CD4-positive, CD25-positive, alpha-beta regulatory T cell (primary cell): ENCODE data around the gene SUCLG2. TPM values are rescaled to one million over a fixed set of nuclear protein-coding genes. Genes with fewer than 3 reads are reported as not detected.

ENCODE experiments used
- ATAC-seq, 2 donors: fragments of 150-1000 bp; cut with Tn5 transposase; one replicate each; pipeline ENCODE4 v1.10.0; 2021; ENCODE audit warnings: low read depth in 2 of 2, moderate number of reproducible peaks in 2 of 2, moderate library complexity in 1 of 2
- DNase-seq, 3 donors: peaks; one replicate each; pipeline versions ENCODE4 v3.0.0 to v3.0.0-alpha.2; 2012 to 2022; ENCODE audit warnings: mixed read lengths in 1 of 3
- H3K27ac ChIP-seq: one replicate; pipeline ENCODE4 v1.7.0; 2013; ENCODE audit warnings: mild to moderate bottlenecking, low read length; ENCODE audit not compliant: insufficient read depth, poor library complexity, severe bottlenecking
- H3K27me3 ChIP-seq: one replicate; pipeline ENCODE4 v1.7.0; 2013; ENCODE audit warnings: low read length; ENCODE audit not compliant: control insufficient read depth, insufficient read depth
- H3K36me3 ChIP-seq: one replicate; pipeline ENCODE4 v1.7.0; 2013; ENCODE audit warnings: mild to moderate bottlenecking, low read length, moderate library complexity; ENCODE audit not compliant: control insufficient read depth, insufficient read depth
- H3K4me1 ChIP-seq: 2 replicates; pipeline ENCODE4 v1.7.0; 2013; ENCODE audit warnings: mild to moderate bottlenecking, low read length; ENCODE audit not compliant: insufficient read depth, control insufficient read depth, poor library complexity, severe bottlenecking
- H3K4me3 ChIP-seq: one replicate; pipeline ENCODE4 v1.7.0; 2013; ENCODE audit warnings: low read depth, mild to moderate bottlenecking, low read length, moderate library complexity
- H3K9me3 ChIP-seq, 2 experiments: 1 replicate in 1 of 2; 2 replicates in 1 of 2; pipeline ENCODE4 v1.7.0; 2013; ENCODE audit warnings: low read length in 2 of 2, mild to moderate bottlenecking in 1 of 2, moderate library complexity in 1 of 2; ENCODE audit not compliant: control insufficient read depth in 2 of 2
- H3K27ac Mint-ChIP-seq, 3 donors: one replicate each; pipeline ENCODE4 v1.8.0; 2020 to 2022; ENCODE audit warnings: mild to moderate bottlenecking in 3 of 3, mixed read lengths in 3 of 3, moderate library complexity in 2 of 3
- H3K27me3 Mint-ChIP-seq: one replicate; pipeline ENCODE4 v1.8.0; 2022; ENCODE audit warnings: mild to moderate bottlenecking, mixed read lengths
- H3K36me3 Mint-ChIP-seq: one replicate; pipeline ENCODE4 v1.8.0; 2020; ENCODE audit warnings: mixed read lengths
- H3K4me1 Mint-ChIP-seq, 4 donors: one replicate each; pipeline ENCODE4 v1.8.0; 2020 to 2022; ENCODE audit warnings: mixed read lengths in 4 of 4, mild to moderate bottlenecking in 1 of 4
- H3K4me3 Mint-ChIP-seq, 4 donors: one replicate each; pipeline ENCODE4 v1.8.0; 2020 to 2022; ENCODE audit warnings: mild to moderate bottlenecking in 4 of 4, mixed read lengths in 4 of 4, moderate library complexity in 3 of 4
- H3K9me3 Mint-ChIP-seq, 7 donors: one replicate each; pipeline ENCODE4 v1.8.0; 2020 to 2022; ENCODE audit warnings: mixed read lengths in 7 of 7, mild to moderate bottlenecking in 3 of 7, moderate library complexity in 2 of 7
- polyA plus RNA-seq, 4 donors: library from polyadenylated mRNA; unstranded; fragments of 300-500 nt; fragmentation: Illumina TruSeq; gene quantifications; one replicate each; pipeline ENCODE4 v1.2.3, GENCODE V29; 2021
- total RNA-seq: library from RNA; stranded (reverse); gene quantifications from one replicate; pipeline ENCODE4 v1.2.3, GENCODE V29; 2022

The SUCLG2 gene
- total and polyA plus RNA-seq, 5 donors from 2014 or later, result 53.6 to 75.0 (median 67.6) TPM

DNA sequence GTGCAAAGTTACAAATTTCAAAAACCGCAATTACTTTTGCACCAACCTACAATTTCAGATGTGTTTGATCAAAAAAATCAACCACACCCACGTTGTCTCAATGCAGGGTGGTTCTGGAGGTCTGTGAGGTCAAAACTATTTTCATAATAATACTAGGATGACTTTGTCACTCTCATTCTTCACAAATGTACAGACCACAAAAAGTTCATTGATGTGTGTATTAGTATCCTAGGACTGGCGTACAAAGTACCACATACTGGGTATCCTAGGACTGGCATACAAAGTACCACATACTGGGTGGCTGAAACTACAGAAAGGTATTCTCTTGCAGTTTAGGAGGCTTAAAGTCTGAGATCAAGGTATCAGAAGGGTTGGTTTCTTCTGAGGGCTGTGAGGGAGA lies 13.0 kb downstream of the SUCLG2 start:
- H3K27me3 ChIP-seq, result no peaks in the 10 kb centered on the region
- no peak overlapping the region for H3K4me3 ChIP-seq
- Mint-ChIP-seq H3K4me1 (peaks cover 34 to 89% (median 72%) of the 10 kb centered on the region in 4 donors), H3K36me3 (peaks cover 48% of the 10 kb centered on the region), H3K27me3 (no peaks in the 10 kb centered on the region), H3K9me3 (no peaks in the 10 kb centered on the region), H3K4me3 (peak overlapping the region in 2 of 4 donors; percentile 0 to 19), H3K27ac (peak overlapping the region in 1 of 3 donors; percentile 19)
- no peaks in the 10 kb centered on the region for H3K9me3 ChIP-seq
- peaks cover 16% of the 10 kb centered on the region for H3K36me3 ChIP-seq
- ATAC-seq, result no peak
- peaks cover 32% of the 10 kb centered on the region for H3K4me1 ChIP-seq
- no peak for DNase-seq
- no peak overlapping the region for H3K27ac ChIP-seq

DNA sequence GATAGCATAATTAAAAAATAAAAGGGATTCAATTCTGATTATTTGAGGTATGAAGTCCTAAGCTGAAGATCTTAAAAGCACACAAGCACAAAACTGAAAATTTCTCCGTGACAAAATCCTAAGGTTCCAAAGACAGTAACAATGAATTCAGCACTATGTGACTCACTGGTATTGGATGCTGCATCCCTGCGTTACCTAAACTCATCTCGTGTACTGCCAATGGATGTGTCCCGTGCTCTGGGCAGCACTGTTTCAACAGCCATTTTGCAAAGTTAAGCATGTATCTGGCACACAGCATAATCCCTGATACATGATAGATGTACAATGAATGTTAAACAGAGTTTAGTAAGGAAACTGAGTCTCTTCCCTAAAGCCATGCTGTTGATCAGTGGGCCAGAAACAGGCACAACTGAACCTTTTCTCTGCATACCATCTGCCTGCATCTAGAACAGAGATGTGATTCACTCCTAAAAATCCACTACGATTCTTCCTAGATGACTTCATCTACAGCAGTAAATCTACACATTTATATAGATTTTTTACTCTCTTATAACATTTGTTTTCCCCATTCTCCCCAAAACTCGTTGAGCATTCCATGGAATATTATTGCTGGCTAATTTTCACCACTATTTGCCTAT lies 14.3 kb downstream of the SUCLG2 start:
- Mint-ChIP-seq H3K4me1 (peaks cover 35 to 95% (median 75%) of the 10 kb centered on the region in 4 donors), H3K36me3 (peaks cover 50% of the 10 kb centered on the region), H3K4me3 (no peak overlapping the region), H3K9me3 (no peaks in the 10 kb centered on the region), H3K27me3 (no peaks in the 10 kb centered on the region), H3K27ac (no peak overlapping the region)
- Histone ChIP-seq H3K27me3 (no peaks in the 10 kb centered on the region), H3K36me3 (peaks cover 16% of the 10 kb centered on the region), H3K4me3 (no peak overlapping the region), H3K9me3 (no peaks in the 10 kb centered on the region), H3K27ac (no peak overlapping the region), H3K4me1 (peaks cover 40% of the 10 kb centered on the region)
- DNase-seq (no peak), ATAC-seq (no peak)

DNA sequence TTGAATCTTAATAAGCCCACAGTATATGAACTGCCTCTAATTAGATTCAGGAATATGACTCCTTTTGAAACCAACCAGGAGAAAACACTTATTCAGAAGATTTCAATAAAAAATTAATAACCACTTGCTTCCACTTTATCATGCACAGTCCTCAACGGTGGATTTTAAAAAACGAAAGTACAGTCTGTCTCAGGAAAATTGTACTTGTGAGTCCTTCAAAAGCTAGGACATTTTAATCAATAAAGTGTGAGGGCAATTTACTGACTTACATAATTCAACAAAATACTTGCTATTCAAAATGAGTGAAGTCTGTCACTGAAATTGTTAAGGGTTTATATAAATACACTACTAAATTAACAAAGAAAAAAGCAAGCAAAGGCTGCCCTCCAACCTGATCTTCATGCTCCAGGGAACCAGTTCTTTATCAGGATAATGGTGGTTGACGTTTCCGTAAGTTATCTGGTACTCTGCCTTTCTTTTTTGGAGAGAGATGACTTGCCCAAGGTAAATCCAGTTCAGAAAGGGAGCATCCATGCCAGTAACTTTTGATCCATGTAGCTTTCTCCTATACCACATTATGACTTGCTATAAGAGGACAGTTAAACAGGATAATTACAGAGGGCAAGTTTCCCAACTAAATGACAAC lies 17.0 kb downstream of the SUCLG2 start:
- no peaks in the 10 kb centered on the region for H3K27me3 Mint-ChIP-seq
- peak overlapping the region; percentile 34 to 75 (median 57) for H3K27ac Mint-ChIP-seq
- no peaks in the 10 kb centered on the region for H3K9me3 Mint-ChIP-seq
- Histone ChIP-seq H3K36me3 (peaks cover 13% of the 10 kb centered on the region), H3K27me3 (no peaks in the 10 kb centered on the region), H3K27ac (no peak overlapping the region), H3K9me3 (no peaks in the 10 kb centered on the region), H3K4me3 (no peak overlapping the region), H3K4me1 (peaks cover 34% of the 10 kb centered on the region)
- H3K4me1 Mint-ChIP-seq, result peaks cover 34 to 87% (median 71%) of the 10 kb centered on the region in 4 donors
- no peak for ATAC-seq
- peaks cover 46% of the 10 kb centered on the region for H3K36me3 Mint-ChIP-seq
- no peak overlapping the region for H3K4me3 Mint-ChIP-seq
- no peak for DNase-seq

DNA sequence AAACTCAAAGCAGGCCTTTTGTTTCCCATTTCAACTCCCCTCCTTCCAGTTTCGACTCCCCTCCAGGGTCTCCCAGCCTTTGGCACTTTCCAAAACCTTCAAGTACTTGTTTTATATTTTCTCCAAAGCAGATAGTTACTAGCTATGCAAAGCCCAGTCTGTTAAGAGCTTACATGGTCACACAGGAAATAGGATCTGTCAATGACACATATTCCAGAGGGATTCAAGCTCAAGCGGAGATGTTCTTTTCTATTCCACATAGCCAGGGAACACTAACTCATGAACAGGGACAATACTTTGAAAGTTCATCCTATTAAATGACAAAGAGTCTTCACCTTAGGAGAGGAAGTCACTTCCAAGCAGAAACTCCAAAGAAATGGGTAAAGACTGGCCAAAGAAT lies 18.6 kb downstream of the SUCLG2 start:
- Mint-ChIP-seq H3K9me3 (no peaks in the 10 kb centered on the region), H3K36me3 (peaks cover 45% of the 10 kb centered on the region), H3K27ac (peak overlapping the region; percentile 27 to 74 (median 44)), H3K4me3 (peak overlapping the region in 1 of 4 donors; percentile 26), H3K4me1 (peaks cover 32 to 86% (median 72%) of the 10 kb centered on the region in 4 donors), H3K27me3 (no peaks in the 10 kb centered on the region)
- Histone ChIP-seq H3K9me3 (no peaks in the 10 kb centered on the region), H3K4me3 (no peak overlapping the region), H3K4me1 (peaks cover 29% of the 10 kb centered on the region), H3K27me3 (no peaks in the 10 kb centered on the region), H3K27ac (no peak overlapping the region), H3K36me3 (peaks cover 16% of the 10 kb centered on the region)
- DNase-seq (no peak), ATAC-seq (no peak)

DNA sequence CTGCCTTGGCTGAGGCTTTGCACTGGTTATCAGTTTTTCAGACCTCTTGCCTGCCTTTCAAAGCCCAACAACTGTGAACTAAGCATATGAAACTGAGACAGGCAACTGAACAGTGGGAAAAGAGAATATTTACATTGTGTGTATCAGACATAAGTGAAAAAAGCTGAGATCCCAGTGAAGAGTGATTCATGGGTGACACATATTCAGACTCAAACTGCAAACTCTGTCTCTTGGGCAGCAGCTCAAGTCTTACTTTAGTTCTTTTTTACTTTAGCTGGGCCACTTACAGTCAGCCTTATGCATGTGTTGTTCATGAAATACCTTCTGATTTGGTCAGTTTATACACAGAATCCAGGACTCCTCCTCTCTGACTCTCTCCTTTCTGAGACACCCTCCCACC lies 19.2 kb downstream of the SUCLG2 start:
- Mint-ChIP-seq H3K9me3 (no peaks in the 10 kb centered on the region), H3K4me3 (no peak overlapping the region), H3K36me3 (peaks cover 45% of the 10 kb centered on the region), H3K27me3 (no peaks in the 10 kb centered on the region), H3K27ac (peak overlapping the region; percentile 27 to 53 (median 44)), H3K4me1 (peaks cover 31 to 86% (median 72%) of the 10 kb centered on the region in 4 donors)
- Histone ChIP-seq H3K27ac (no peak overlapping the region), H3K36me3 (peaks cover 16% of the 10 kb centered on the region), H3K4me1 (peaks cover 26% of the 10 kb centered on the region), H3K9me3 (no peaks in the 10 kb centered on the region), H3K27me3 (no peaks in the 10 kb centered on the region), H3K4me3 (no peak overlapping the region)
- ATAC-seq, result no peak
- DNase-seq, result no peak

DNA sequence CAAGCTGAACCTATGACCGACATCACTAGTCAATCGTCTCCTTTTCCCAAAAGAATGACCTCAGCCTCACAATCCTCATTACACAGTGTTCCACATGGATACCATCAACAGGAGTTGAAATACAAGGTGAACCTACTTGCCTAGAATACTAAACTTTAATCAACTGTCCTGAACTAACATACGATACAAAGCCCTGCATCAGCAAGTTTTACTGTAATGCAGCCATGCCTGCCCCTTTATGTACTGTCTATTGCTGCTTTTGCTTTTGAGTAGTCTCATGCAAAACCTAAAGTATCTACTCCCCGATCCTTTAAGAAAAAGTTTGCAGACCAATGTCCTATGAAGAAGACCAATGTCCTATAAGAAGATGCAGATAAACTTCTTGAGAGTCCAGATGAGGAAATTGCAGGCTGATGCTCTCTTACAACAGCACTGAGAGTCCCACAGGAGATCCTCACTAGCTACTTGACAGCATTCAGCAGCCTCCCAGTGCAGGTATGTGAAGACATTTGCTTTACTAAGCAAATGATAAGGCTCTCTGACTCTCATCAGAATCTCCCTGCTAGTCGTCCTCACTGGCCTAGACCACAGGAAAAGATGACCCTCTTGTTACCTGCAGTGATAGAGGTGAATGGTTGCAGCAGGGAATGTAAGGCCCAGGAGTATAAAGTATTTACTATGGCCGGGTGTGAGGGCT lies 23.6 kb downstream of the SUCLG2 start:
- peaks cover 44% of the 10 kb centered on the region for H3K36me3 Mint-ChIP-seq
- Histone ChIP-seq H3K9me3 (no peaks in the 10 kb centered on the region), H3K27ac (no peak overlapping the region), H3K4me3 (no peak overlapping the region), H3K27me3 (no peaks in the 10 kb centered on the region), H3K36me3 (peaks cover 14% of the 10 kb centered on the region), H3K4me1 (peaks cover 17% of the 10 kb centered on the region)
- no peak for DNase-seq
- ATAC-seq, result no peak
- peak overlapping the region; percentile 16 to 48 (median 38) for H3K27ac Mint-ChIP-seq
- H3K4me3 Mint-ChIP-seq, result peak overlapping the region in 2 of 4 donors; percentile 3 to 4
- H3K9me3 Mint-ChIP-seq, result peaks cover 0 to 2% (median 0%) of the 10 kb centered on the region in 7 donors
- peaks cover 20 to 82% (median 60%) of the 10 kb centered on the region in 4 donors for H3K4me1 Mint-ChIP-seq
- no peaks in the 10 kb centered on the region for H3K27me3 Mint-ChIP-seq

DNA sequence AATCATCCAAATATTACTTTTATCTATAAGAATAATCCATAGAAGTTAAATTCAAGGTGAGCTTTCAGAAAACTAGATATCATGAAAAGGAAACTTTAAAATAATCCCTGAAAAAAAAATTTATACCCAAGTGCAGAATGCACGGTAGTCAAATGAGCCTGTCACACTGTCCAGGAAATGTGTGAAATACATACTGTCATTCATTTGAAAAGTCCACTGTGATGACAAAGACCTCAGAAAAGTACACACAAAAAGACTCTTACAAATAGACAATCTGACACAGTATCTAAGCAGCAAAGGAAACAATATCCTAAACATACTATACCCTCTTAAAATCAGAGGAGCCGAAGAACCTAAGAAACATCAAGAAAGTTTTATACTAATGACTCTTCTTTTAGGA lies 29.7 kb downstream of the SUCLG2 start:
- Mint-ChIP-seq H3K9me3 (peaks cover 0 to 3% (median 0%) of the 10 kb centered on the region in 7 donors), H3K27ac (peak overlapping the region in 2 of 3 donors; percentile 67 to 84), H3K4me1 (peaks cover 23 to 79% (median 51%) of the 10 kb centered on the region in 4 donors), H3K27me3 (no peaks in the 10 kb centered on the region), H3K36me3 (peaks cover 45% of the 10 kb centered on the region), H3K4me3 (no peak overlapping the region)
- Histone ChIP-seq H3K4me3 (no peak overlapping the region), H3K36me3 (peaks cover 24% of the 10 kb centered on the region), H3K9me3 (no peaks in the 10 kb centered on the region), H3K4me1 (no peaks in the 10 kb centered on the region), H3K27me3 (no peaks in the 10 kb centered on the region), H3K27ac (no peak overlapping the region)
- DNase-seq (no peak), ATAC-seq (no peak)
